SK-MEL-5 (cell line): Measurements from ENCODE around the gene BAX. TPM values are rescaled to one million over a fixed set of nuclear protein-coding genes. Genes with fewer than 3 reads are reported as not detected.

Experiments
- DNase-seq: peaks from one replicate; pipeline ENCODE4 v3.0.0-alpha.2; 2016; ENCODE audit warnings: low read depth, low spot score
- in situ Hi-C: cut with HindIII; loops from 2 replicates; pipeline ENCODE4 v1.10.0; 2016; ENCODE audit warnings: low sequenced_read_pairs, high pct_unique_total_duplicates, low pct_unique_long_range_greater_than_20kb
- total RNA-seq: library from RNA; depleted of rRNA; stranded (reverse); fragments of >200 nt; shearing (Covaris generic); gene quantifications from 2 replicates; pipeline ENCODE4 v1.2.3, GENCODE V29; 2014

BAX gene
- total RNA-seq, 1 experiment from 2014 or later, result 90.3 TPM

DNA sequence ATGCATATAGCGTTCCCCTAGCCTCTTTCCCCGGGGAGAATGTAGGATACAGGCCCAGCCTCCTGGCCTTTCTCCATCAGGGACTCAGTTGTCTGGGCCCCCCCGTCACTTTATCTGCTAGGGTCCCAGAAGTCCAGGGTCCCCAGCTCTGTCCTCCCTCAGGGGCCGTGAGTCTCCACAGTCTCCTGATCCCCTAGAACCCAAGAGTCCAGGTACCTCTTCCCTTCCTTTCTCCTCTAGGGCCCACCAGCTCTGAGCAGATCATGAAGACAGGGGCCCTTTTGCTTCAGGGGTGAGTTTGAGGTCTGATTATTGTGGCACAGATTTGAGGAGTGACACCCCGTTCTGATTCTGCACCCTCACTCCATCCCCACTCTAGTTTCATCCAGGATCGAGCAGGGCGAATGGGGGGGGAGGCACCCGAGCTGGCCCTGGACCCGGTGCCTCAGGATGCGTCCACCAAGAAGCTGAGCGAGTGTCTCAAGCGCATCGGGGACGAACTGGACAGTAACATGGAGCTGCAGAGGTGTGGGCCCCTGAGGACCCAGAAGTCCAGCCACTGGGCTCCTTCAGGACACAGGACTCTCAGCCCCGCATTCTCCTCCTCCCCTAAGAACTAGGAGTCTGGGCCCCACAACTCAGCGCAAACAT, 758 bp downstream of the BAX start:
- DNase-seq, result no peak
- in situ Hi-C loops, result no loop called here

DNA sequence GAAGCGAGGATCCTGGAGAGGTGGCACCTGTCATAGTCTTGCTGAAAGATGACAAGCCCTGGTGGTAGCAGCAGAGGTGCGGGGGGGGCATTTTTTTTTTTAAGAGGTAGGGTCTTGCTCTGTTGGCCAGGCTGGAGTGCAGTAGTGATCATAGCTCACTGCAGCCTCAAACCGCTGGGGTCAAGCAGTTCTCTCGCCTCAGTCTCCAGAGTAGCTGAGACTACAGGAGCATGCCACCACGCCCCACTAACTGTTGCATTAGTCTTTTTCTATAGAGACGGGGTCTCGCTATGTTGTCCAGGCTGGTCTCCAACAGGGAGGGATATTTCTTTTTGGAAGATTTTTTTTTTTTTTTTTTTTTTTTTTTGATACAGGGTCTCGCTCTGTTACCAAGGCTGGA, 3.3 kb downstream of the BAX start:
- no peak for DNase-seq
- in situ Hi-C loops, result no loop called here

DNA sequence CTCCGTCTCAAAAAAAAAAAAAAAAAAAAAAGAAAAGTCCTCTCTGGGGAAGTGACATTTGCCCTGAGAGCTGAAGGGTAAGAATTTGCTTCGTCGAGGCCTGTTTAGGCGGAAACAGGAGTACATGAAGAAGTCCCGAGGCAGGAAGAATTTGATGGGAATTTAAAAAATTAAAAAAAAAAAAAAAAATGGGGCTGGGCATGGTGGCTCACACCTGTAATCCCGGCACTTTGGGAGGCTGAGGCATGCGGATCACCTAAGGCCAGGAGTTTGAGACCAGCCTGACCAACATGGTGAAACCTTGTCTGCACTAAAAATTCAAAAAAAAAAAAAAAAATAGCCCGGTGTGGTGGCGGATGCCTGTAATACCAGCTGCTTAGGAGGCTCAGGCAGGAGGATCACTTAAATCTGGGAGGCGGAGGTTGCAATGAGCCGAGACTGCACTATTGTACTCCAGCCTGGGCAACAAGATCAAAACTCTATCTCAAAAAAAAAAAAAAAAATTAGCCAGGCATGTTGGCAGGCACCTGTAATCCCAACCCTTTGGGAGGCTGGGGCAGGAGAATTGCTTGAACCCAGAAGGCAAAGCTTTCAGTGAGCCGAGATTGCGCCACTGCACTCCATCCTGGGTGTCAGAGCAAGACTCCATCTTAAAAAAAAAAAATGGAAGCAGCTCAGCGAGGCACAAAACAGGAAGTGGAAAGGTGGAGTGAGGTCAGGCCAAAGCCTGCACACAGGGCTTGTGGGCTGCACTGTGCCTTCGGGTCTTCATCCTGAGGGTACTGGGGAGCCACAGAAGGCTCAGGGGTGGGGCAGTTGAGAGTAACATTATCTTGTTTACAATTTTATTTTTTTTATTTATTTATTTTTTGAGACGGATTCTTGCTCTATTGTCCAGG, 4.9 kb downstream of the BAX start:
- in situ Hi-C loops, result no loop called here
- DNase-seq, result no peak

DNA sequence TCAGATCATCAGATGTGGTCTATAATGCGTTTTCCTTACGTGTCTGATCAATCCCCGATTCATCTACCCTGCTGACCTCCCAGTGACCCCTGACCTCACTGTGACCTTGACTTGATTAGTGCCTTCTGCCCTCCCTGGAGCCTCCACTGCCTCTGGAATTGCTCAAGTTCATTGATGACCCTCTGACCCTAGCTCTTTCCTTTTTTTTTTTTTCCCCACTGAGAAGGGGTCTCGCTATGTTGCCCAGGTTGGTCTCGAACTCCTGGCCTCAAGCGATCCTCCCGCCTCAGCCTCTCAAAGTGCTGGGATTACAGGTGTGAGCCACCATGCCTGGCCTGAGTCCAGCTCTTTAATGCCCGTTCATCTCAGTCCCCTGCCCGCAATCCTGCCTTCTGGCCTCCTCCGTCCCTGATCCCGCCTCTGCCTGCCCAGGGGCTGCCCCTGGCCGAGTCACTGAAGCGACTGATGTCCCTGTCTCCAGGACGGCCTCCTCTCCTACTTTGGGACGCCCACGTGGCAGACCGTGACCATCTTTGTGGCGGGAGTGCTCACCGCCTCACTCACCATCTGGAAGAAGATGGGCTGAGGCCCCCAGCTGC, 6.5 kb downstream of the BAX start:
- no peak for DNase-seq
- in situ Hi-C loops, result no loop called here

DNA sequence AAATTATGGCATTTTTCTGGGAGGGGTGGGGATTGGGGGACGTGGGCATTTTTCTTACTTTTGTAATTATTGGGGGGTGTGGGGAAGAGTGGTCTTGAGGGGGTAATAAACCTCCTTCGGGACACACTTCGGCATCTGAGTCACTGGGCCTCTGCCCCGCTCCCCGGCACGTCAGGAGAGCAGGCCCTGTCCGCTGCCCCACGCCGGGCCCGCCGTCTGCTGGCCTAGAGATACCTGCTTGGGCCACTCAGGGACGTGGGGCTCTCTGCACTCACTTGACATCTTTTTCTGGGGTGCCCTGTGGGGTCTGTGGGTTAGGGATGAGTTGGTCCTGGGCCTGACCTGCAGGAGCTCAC, 7.0 kb downstream of the BAX start:
- in situ Hi-C loops, result no loop called here
- no peak for DNase-seq

DNA sequence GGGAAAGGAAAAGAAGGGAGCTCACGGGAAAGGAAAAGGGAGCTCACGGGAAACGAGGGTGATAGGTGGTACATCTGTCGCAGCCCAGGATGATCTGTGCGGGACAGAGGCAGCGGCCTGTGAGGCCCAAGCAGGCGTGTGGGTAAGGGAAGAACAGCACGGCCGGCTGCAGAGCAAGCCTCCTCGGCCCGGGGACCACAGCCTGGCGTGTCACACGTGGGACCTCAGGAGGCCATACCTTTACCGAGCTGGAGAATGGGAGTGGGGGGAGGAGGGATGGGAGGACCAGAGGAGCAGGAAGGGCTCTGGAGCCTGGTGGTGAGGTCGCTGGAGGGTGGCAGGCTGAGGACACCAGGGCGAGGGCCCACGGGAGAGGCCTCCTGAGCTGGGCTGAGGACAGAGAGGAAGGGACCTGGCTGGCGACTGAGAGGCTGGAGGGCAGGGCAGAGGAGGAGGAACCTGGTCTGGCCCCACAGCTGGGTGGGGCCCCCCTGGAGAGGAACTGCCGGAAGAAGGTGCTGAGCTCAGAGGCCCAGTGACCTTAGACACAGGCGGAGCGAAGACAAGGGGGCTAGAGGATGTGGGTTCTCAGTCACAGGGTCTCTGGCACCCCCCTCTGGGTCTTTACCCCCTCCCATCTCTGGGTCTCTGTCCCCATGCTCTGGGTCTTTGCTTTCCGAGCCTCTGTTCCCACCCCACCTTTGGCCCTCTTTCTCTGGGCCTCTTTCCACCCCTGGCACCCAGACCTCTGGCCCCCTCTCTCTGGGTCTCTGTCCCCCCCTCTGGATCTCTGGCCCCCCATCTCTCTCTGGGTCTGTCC, 7.6 kb downstream of the BAX start:
- no peak for DNase-seq
- in situ Hi-C loops, result no loop called here

DNA sequence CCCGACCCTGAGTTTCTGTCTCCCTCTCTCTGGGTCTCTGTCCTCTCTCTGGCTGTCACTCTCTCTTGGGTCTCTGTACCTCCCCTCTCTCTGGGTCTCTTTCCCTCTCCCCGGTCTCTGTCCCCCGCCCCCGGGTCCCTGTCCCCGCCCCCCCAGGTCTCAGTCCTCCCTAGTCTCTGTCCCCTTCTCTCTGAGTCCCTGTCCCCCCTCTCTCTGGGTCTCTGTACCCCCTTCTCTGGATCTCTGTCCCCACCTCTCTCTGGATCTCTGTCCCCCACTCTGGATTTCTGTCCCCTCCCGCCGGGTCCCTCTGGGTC, 8.1 kb downstream of the BAX start:
- in situ Hi-C loops, result no loop called here
- no peak for DNase-seq

DNA sequence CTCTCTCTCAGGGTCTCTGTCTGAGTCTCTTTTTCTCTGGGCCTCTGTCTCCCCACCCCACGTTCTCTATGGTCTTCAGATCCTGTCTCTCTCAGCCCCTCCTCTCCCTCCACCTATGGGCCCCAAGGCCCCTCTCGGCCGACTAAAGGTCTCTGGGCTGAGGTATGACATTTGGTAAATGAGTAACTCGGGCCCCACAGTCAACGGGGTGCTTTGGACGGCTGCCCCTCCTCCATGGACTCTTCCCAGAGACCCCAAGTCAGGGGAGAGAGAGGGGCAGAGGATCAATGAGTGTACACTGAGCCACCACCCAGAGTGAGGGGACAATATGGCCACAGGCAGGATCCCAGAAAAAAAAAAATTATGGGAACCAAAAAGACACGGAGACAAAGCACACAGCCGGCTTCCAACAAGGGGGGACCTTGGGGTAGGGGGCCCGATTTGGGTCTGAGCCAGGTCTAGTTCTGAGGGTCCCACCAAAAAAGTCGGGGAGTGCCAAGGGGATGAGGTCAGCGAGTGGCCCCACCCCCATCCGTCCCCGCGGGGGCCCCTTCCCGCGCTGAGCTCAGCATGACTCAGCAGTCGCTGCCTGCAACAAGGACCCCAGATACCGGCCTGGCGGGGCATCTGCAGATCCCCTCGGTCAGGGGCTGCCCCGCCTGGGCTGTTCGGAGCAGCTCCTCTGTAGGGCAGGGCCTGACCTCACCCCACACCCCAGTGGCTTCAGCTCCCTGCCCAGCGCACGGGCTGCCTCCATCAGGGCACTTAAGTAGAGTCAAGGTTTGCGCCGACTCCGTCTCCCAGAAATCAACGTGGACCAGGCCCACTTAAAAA, 8.9 kb downstream of the BAX start:
- no peak for DNase-seq
- in situ Hi-C loops, result no loop called here

DNA sequence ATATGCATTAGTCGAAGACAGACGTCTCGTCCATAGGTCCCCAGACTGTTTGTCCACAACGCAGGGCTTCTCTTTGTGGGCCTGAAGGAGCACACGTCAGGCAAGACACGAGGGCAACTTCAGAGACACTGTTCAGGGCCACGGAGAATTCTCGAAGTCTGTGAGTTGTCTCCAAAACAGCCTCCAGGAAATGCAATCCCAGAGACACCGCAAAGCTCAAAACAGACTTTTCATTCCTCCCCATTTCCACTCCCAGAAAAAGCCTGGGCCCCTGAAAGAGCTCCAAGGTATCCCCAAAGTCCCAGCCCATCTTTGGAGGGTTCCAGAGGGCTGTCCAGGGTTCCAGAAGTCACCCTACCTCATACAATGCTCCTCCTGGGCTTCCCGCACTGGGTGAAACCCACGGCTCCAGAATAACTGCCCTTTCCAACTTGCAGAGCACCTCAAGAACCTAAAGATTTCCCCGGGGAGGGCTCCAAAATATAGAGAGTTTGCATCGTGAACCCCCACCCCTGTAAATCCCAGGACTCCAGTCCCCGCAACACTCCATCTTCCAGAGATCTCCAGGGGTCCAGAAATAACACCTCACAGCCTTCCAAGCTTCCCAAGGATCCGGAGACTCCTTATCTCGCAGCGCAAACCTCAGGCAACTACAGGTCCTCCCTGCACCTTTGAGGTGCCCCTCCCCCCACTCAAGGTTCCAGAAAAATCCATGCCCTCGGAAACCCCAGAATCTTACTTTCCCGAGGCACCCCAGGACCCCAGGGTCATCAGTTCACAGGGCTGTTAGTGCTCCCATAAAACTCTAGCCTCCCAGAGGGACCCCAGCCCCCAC, 9.7 kb downstream of the BAX start:
- no peak for DNase-seq
- in situ Hi-C loops, result no loop called here

DNA sequence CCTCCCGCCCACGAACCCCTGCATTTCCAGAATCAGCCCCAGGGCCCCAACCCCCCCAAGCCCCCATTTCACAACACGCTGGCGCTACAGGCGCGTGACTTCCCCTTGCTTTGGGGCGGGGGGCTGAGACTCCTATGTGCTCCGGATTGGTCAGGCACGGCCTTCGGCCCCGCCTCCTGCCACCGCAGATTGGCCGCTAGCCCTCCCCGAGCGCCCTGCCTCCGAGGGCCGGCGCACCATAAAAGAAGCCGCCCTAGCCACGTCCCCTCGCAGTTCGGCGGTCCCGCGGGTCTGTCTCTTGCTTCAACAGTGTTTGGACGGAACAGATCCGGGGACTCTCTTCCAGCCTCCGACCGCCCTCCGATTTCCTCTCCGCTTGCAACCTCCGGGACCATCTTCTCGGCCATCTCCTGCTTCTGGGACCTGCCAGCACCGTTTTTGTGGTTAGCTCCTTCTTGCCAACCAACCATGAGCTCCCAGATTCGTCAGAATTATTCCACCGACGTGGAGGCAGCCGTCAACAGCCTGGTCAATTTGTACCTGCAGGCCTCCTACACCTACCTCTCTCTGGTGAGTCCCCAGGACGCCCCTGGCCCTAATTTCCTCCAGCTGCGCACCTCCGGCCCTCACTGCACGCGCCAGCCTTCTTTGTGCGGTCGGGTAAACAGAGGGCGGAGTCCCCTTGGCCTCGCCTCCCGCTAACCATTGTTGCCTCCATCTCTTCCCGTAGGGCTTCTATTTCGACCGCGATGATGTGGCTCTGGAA, 10.5 kb downstream of the BAX start, which contains the start of gene FTL:
FTL (plus strand) TSS at position 270 of the 766 bp plus-strand sequence; CDS start at position 469, 199 bp downstream.
- peak; percentile 93 for DNase-seq
- in situ Hi-C loops, result no loop called here

DNA sequence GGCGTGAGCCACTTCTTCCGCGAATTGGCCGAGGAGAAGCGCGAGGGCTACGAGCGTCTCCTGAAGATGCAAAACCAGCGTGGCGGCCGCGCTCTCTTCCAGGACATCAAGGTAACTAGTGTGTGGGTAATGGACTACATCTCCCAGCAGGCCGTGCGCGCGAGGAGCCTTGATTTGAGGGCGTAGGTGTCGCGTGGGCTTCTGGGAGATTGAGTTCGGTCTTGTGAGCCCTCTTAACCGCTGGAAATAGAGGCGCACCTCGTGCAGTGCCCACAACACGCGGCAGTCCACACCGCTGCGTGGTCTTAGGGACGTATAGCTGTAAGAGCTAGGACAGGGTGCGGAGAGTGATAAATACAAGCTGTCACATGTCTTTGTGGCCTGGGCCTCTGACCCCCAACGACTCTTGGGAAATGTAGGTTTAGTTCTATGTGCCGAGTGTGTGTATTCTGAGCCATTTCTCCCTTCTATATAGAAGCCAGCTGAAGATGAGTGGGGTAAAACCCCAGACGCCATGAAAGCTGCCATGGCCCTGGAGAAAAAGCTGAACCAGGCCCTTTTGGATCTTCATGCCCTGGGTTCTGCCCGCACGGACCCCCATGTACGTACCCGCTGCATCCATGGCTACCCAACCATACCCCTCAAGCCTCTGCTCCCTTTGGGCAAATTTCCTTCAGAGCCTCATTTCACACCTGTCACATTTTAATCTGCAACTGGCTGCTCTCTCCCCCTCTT, 11.3 kb downstream of the BAX start:
- in situ Hi-C loops, result no loop called here
- DNase-seq, result peak; percentile 90

DNA sequence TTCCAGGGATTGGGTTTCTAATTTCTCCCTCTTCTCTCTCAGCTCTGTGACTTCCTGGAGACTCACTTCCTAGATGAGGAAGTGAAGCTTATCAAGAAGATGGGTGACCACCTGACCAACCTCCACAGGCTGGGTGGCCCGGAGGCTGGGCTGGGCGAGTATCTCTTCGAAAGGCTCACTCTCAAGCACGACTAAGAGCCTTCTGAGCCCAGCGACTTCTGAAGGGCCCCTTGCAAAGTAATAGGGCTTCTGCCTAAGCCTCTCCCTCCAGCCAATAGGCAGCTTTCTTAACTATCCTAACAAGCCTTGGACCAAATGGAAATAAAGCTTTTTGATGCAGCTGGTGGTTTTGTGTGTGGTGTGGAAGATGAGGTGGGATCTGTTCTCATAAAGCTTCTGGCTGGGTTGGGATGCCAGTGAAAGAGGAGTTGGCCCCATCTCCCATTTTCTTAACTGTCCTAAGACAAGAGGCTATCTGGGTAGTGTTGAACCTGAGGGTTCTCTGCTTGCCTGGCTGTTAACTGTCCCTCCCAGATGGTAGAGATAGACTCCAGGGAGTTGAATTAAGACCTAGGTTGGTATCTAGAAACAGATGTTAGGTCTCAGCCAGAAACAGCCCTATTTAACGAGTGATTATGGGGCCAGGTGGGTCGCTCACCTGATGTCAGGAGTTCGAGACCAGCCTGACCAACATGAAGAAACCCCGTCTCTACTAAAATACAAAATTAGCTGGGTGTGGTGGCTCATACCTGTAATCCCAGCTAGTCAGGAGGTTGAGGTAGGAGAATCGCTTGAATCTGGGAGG, 12.1 kb downstream of the BAX start:
- in situ Hi-C loops, result no loop called here
- no peak for DNase-seq

DNA sequence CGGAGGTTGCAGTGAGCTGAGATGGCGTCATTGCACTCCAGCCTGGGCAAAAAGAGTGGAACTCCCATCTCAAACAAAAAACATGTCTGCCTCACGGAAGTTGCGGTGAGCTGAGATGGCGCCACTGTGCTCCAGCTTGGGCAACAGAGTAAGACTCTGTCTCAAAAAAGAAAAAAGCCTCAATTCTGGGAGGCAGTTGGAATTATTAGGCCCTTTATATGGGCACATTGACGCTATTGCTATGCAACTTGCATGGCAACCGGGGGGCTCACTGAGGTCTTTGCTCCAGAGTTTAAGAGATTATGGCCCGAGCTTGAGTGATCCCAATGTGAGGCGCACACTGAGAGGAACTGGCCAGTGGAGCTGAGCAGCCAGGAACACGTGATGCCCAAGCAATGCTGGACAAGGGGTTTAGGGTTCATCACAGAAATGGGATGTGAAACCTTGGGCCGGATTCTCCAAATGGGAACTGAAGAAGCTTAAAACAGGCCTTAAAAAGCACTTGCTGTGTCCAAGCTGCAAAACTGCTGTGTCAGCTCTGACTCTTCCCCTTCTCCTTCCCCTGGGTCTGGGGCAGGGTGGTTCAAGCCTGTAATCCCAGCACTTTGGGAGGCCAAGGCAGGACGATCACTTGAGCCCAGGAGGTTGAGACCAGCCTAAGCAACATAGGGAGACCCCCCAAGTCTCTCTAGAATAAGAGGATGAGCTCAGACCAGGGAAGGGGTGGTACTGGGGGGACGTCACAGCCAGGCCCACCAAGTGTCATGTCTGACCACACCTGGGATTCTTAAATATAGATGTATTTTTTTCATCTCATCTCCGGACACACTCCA, 12.9 kb downstream of the BAX start:
- no peak for DNase-seq
- in situ Hi-C loops, result no loop called here

DNA sequence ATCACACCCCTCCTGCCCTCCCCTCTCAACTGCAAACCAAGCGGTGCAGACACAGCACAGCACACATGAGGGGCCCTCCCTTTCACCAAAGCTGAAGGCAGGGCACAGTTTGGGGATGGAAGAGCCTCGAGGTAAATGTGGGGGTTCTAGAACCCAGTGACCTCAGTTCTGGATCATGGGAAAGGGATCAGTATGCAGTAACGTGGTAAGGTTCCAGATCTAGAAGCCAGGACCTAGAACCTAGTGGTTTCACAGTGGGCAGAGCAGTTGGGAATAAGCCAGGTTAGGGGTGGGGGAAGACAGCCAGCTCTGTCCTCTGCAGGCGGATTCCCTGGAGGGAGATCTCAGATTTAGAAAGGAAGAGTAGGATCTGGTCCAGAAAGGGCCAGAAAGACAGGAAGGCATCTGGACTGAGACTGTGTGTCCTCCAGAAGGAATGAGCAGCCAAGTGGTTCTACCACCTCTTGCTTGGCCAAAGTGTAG, 13.5 kb downstream of the BAX start:
- no peak for DNase-seq
- in situ Hi-C loops, result no loop called here
